Activated CD8-positive, alpha-beta T cell treated with anti-CD3 and anti-CD28 coated beads for 36 hours (primary cell): ENCODE measurements around the gene THADA. TPM values are rescaled to one million over a fixed set of nuclear protein-coding genes. Genes with fewer than 3 reads are reported as not detected.

ENCODE experiments used
- ATAC-seq: fragments of 200-7000 bp; cut with Tn5 transposase; one replicate; pipeline ENCODE4 v1.10.0; 2021; ENCODE audit warnings: mild to moderate bottlenecking, moderate library complexity
- CTCF ChIA-PET: fragments of 350-600 bp; sonication (Branson Sonifier 250); formaldehyde crosslinking; loops from one replicate; lab custom pipeline; 2021; ENCODE audit warnings: antibody characterized with exemption; lab: Charles Lee
- POLR2A ChIA-PET: fragments of 350-600 bp; sonication (Branson Sonifier 250); formaldehyde crosslinking; loops from one replicate; lab custom pipeline; 2021; ENCODE audit warnings: antibody characterized with exemption; lab: Charles Lee
- DNase-seq: peaks from one replicate; pipeline ENCODE4 v3.0.0-alpha.2; 2020
- H3K27ac Mint-ChIP-seq: one replicate; pipeline ENCODE4 v1.8.0; 2021; ENCODE audit warnings: mild to moderate bottlenecking, mixed read lengths
- H3K27me3 Mint-ChIP-seq: one replicate; pipeline ENCODE4 v1.8.0; 2021; ENCODE audit warnings: mixed read lengths
- H3K36me3 Mint-ChIP-seq: one replicate; pipeline ENCODE4 v1.8.0; 2021; ENCODE audit warnings: low read depth, mixed read lengths
- H3K4me1 Mint-ChIP-seq: one replicate; pipeline ENCODE4 v1.8.0; 2021; ENCODE audit warnings: low read depth, mixed read lengths
- H3K4me3 Mint-ChIP-seq: one replicate; pipeline ENCODE4 v1.8.0; 2021; ENCODE audit warnings: mild to moderate bottlenecking, moderate library complexity, mixed read lengths
- H3K9me3 Mint-ChIP-seq: one replicate; pipeline ENCODE4 v1.8.0; 2021; ENCODE audit warnings: mixed read lengths
- intact Hi-C: fragments of 100-400 bp; cut with micrococcal nuclease; formaldehyde crosslinking; loops from one replicate; pipeline ENCODE4 v1.10.0; 2022
- total RNA-seq, 2 experiments: library from RNA; stranded (reverse); gene quantifications; one replicate each; pipeline ENCODE4 v1.2.3, GENCODE V29; 2021
- TF ChIP-seq, protein P1 (sequence below): fragments of 200-600 bp; IDR thresholded peaks from one replicate; pipeline ENCODE4 v1.8.0; 2022; ENCODE audit warnings: antibody characterized with exemption, mild to moderate bottlenecking

Gene THADA
- total RNA-seq, 2 experiments from 2014 or later: 31.3 to 31.6 TPM

GRCh38 chr2:43410055-43410604 lies 185.7 kb downstream of the THADA start:
- intact Hi-C loops: no loop called here
- ChIA-PET CTCF (no interaction called here), POLR2A (no interaction called here)
- ATAC-seq (no peak), DNase-seq (no peak)
- no peaks in the 10 kb centered on the region for H3K27me3 Mint-ChIP-seq
- TF ChIP-seq, protein P1, sequence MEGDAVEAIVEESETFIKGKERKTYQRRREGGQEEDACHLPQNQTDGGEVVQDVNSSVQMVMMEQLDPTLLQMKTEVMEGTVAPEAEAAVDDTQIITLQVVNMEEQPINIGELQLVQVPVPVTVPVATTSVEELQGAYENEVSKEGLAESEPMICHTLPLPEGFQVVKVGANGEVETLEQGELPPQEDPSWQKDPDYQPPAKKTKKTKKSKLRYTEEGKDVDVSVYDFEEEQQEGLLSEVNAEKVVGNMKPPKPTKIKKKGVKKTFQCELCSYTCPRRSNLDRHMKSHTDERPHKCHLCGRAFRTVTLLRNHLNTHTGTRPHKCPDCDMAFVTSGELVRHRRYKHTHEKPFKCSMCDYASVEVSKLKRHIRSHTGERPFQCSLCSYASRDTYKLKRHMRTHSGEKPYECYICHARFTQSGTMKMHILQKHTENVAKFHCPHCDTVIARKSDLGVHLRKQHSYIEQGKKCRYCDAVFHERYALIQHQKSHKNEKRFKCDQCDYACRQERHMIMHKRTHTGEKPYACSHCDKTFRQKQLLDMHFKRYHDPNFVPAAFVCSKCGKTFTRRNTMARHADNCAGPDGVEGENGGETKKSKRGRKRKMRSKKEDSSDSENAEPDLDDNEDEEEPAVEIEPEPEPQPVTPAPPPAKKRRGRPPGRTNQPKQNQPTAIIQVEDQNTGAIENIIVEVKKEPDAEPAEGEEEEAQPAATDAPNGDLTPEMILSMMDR: no peak
- peaks cover 2% of the 10 kb centered on the region for H3K4me1 Mint-ChIP-seq
- no peak overlapping the region for H3K4me3 Mint-ChIP-seq
- no peaks in the 10 kb centered on the region for H3K9me3 Mint-ChIP-seq
- no peak overlapping the region for H3K27ac Mint-ChIP-seq
- H3K36me3 Mint-ChIP-seq: peaks cover 9% of the 10 kb centered on the region

- POLR2A ChIA-PET: no interaction called here
- H3K4me1 Mint-ChIP-seq: no peaks in the 10 kb centered on the region
- no peaks in the 10 kb centered on the region for H3K9me3 Mint-ChIP-seq
Observed at GRCh38 chr2:43408407-43409160, 187.3 kb downstream of the THADA start.

GRCh38 chr2:43407935-43408334 lies 187.9 kb downstream of the THADA start:
- H3K27ac Mint-ChIP-seq: no peak overlapping the region
- DNase-seq: no peak
- peaks cover 1% of the 10 kb centered on the region for H3K36me3 Mint-ChIP-seq
- ChIA-PET CTCF (no interaction called here), POLR2A (no interaction called here)
- H3K27me3 Mint-ChIP-seq: no peaks in the 10 kb centered on the region
- no peaks in the 10 kb centered on the region for H3K9me3 Mint-ChIP-seq
- intact Hi-C loops: no loop called here
- no peak for ATAC-seq
- H3K4me3 Mint-ChIP-seq: no peak overlapping the region
- TF ChIP-seq, protein P1: no peak
- H3K4me1 Mint-ChIP-seq: no peaks in the 10 kb centered on the region

More at GRCh38 chr2:43408407-43409160, 187.3 kb downstream of the THADA start:
- TF ChIP-seq, protein P1: no peak
- DNase-seq (no peak), ATAC-seq (no peak)
- Mint-ChIP-seq H3K27ac (no peak overlapping the region), H3K36me3 (peaks cover 1% of the 10 kb centered on the region), H3K4me3 (no peak overlapping the region), H3K27me3 (no peaks in the 10 kb centered on the region)
- CTCF ChIA-PET: no interaction called here
- intact Hi-C loops: no loop called here

DNA sequence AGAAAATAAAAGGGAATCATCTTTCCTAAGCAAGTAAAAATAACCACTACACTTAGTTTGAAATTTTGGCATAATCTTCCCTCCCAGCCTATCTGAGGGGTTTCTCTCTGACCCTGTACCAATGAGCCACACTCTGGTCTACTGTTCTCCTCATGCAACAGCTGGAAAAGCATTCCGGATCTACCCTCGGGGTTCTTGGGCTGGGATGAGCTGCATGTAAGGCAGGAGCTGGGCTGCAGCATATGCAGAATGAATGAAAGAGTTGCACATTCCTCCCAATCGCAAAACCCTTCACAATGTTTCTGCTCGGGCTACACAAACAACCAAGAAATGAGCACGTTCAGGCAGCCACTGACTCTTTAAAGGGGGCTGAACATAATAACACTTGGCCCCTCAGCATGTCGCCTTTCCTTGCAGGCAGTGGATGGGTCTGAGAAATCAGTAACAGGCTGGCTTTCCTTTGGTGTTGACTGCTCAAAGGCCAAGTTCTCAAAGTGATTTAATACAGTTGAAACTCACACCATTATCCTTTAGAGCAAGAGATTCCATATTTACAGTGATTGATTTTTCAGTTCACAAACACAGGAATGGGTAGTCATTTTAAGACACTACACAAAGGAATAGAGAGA lies 189.1 kb downstream of the THADA start:
- no peak overlapping the region for H3K27ac Mint-ChIP-seq
- DNase-seq: no peak
- ChIA-PET POLR2A (no interaction called here), CTCF (interaction anchor here (1.3 kb wide), 2 partner anchors 14 to 78 kb away, joined by 3 read pairs; no protein-coding TSS in a partner anchor)
- no peak for ATAC-seq
- intact Hi-C loops: no loop called here
- peaks cover 10% of the 10 kb centered on the region for H3K4me1 Mint-ChIP-seq
- H3K36me3 Mint-ChIP-seq: peaks cover 1% of the 10 kb centered on the region
- TF ChIP-seq, protein P1: no peak
- H3K4me3 Mint-ChIP-seq: no peak overlapping the region
- H3K9me3 Mint-ChIP-seq: no peaks in the 10 kb centered on the region
- H3K27me3 Mint-ChIP-seq: no peaks in the 10 kb centered on the region

- Mint-ChIP-seq H3K9me3 (no peaks in the 10 kb centered on the region), H3K27ac (no peak overlapping the region), H3K4me3 (no peak overlapping the region), H3K36me3 (peaks cover under 1% of the 10 kb centered on the region), H3K27me3 (no peaks in the 10 kb centered on the region), H3K4me1 (peaks cover 13% of the 10 kb centered on the region)
- ChIA-PET POLR2A (no interaction called here), CTCF (interaction anchor here (1.3 kb wide), 2 partner anchors 13 to 79 kb away, joined by 3 read pairs; no protein-coding TSS in a partner anchor)
- TF ChIP-seq, protein P1: no peak
- no peak for ATAC-seq
- intact Hi-C loops: no loop called here
- no peak for DNase-seq
Observed at GRCh38 chr2:43405829-43406228, 190.0 kb downstream of the THADA start.
